Fibroblast of peridontal ligament (primary cell): Measurements from ENCODE around the gene CD34.

ENCODE experiments used
- DNase-seq: peaks from one replicate; pipeline ENCODE4 v3.0.0-alpha.2; 2010; ENCODE audit errors: extremely low read depth

CD34 gene

GRCh38 chr1:207853372-207853757 is 57.6 kb downstream of the CD34 start:
- DNase-seq: no peak

- DNase-seq: no peak
Measured at GRCh38 chr1:207852576-207853371, 58.2 kb downstream of the CD34 start.

- no peak for DNase-seq
Measured at GRCh38 chr1:207851696-207852095, 59.2 kb downstream of the CD34 start.

GRCh38 chr1:207850621-207851407 is 60.1 kb downstream of the CD34 start:
- DNase-seq: no peak

DNA sequence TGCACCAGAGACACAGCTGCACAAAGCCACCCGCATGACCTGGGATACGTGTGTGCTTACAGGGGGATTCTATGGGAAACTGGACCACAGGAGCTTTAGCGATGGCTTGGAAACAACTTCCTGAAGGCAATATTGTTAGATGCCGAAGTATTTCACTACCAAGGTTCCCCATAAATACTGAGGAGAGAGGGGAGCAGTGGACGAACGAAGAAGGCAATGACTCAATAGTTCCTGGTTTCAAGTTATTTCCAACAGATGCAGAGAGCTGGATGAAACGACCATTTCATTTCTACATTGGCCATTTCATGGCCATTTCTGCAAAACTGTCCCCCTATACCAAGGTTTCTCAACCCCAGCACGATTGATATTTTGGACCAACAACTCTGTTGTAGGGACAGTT is 61.3 kb downstream of the CD34 start:
- no peak for DNase-seq

DNA sequence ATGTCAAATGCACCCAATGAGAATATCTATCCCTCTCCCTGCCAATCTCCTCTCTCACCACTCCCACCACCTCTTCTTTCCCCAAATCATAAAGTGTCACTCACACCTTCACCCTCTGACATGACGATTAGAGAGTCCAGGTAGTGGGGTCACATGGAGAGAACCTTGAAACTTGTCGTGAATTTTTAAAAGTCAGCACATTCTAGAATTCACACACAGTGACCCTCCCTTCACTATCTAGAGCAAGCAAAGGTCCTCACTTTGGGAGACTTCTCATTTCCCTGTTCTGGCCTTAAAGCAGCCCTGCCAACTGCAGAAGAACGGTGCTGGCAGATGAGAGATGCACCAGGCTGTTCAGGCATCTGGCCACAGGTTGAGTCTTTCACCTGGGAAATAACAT is 61.9 kb downstream of the CD34 start:
- DNase-seq: no peak

GRCh38 chr1:207848234-207848633 is 62.7 kb downstream of the CD34 start:
- no peak for DNase-seq

GRCh38 chr1:207847116-207847515 is 63.8 kb downstream of the CD34 start:
- DNase-seq: no peak

GRCh38 chr1:207845109-207845508 is 65.8 kb downstream of the CD34 start:
- no peak for DNase-seq

DNA sequence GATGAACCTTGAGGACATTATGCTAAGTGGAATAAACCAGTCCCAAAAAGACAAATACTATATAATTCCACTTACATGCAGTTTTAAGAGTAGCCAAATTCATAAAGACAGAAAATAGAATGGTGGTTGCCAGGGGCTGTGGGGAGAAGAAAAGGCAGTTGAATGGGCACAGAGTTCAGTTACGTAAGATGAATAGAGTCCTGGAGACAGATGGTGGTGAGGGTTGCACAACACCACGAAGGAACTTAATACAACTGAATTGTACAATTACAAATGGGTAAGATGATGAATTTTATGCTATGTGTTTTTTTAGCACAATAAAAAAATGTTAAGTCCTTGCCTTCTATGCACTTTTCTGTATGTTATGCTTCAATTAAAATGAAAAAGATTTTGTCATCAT is 66.6 kb downstream of the CD34 start:
- peak; percentile 74 for DNase-seq

DNA sequence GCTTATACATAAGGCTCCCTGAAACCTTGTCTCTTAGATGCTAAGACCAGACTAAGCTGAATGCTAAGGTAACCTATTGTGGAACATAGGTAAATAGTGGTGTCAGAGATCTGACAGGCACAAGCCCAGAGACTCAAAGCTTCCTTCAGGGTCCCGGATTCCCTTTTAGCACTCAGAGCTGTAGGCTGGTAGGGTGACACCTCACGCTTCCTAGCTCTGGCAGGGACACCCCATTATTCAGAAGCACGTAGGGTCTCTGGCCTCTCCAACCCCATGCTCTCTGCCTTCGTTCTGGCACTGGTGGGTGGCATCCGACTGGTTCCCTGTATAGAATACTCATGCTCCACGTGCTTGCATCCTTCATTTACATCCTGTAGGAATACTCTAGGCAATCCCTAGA is 68.4 kb downstream of the CD34 start:
- DNase-seq: no peak

DNA sequence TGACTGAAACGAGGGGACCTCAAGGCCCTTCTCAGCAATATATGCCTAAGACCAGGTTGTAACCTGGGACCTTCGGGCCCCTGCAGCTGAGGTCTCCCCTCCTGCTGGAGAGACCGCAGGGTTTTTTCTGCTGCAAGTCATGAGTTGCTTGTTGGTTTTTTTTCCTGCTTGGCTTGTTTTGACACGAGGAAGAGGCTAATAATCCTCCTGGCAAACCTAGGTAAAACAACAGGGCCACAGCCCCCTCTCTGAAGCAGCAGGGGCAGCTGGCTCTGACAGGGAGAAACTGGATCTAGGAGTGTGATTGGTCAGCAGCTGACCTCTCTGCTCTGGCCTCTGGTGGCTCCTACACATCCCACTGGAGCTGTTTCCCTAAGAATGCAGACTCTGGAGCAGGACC is 69.0 kb downstream of the CD34 start:
- no peak for DNase-seq

- no peak for DNase-seq
Measured at GRCh38 chr1:207841293-207841692, 69.6 kb downstream of the CD34 start.

DNA sequence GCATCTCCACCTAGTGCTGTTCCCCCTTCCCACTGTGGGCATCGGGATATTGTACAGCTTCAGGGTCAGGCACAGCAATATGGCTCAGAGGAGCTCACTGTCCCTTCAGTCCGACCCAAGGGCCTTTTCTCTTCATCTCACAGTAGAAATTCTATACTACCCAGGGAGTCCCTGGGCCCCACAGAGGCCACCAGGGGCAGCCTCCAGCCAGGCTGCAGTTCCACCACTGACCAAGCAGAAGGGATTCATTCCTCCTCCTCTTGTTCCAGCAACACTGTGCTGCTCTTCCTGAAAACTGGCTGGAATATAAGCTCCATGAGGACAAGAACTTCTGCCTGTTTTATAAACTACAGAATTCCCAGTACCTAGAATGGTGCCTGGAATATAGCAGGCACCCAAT is 70.5 kb downstream of the CD34 start:
- DNase-seq: no peak

GRCh38 chr1:207839083-207839413 is 71.9 kb downstream of the CD34 start:
- DNase-seq: no peak

DNA sequence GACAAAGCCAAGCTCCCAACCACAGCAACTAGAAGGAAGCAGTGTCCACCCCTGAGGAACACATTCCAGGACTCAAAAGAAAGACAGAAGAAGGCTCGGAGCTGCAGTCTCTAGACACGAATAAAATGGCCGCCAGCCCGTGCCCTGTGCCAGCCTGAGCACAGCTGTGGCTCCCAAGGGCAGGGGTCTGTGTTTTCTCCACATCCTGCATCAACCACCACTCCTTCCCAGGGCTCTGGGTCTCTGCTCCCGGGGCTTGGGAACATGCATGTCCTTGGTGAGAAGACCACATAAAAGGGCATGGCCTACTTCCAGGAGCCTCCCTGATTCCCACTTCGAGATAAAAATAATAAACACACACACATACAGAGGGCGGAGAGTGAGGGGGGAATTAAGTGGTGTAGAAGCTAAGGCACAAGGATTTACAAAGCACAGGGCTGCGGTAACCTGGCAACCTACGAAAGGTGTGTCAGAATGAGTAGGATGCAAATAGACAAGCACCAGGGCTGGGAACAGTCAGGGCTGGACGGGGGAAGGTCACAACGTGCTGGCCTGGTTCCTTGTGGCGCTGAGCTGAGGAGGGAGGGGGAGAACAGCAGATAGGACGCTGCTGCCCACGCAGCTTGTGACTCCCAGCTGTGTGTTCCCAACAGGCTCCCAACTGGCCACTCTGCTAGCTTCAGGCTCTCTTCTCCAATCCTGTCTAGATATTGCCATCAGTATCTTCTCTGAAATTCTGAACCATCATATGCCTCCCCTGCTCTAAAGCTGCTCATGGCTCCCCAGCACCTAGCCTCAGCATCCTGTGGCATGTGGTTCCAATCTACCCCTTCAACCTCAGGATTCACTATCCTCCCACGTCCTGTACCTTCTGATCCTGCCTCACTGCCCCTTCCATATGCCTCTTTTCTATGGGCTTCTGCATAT is 72.5 kb downstream of the CD34 start:
- DNase-seq: no peak

DNA sequence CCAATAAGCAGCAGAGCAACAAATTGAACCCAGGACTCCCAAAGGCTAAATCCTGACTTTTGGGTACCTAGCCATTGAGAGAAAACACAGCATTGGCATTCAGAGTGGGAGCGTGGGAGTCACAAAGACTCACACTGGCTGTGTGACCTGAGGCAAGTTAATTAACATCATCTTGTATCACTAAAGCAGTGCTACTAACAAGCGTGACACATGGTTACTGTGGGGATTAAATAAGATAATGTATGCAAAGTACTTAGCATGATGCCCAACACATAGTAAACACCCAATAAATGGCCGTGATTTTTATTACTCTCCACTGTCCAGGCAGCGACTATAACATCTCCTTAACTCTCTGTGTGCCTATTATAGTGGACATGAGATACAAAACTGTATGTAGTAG is 73.3 kb downstream of the CD34 start:
- DNase-seq: no peak

- DNase-seq: no peak
Measured at GRCh38 chr1:207836591-207837347, 74.2 kb downstream of the CD34 start.

- no peak for DNase-seq
Measured at GRCh38 chr1:207835958-207836357, 75.0 kb downstream of the CD34 start.

DNA sequence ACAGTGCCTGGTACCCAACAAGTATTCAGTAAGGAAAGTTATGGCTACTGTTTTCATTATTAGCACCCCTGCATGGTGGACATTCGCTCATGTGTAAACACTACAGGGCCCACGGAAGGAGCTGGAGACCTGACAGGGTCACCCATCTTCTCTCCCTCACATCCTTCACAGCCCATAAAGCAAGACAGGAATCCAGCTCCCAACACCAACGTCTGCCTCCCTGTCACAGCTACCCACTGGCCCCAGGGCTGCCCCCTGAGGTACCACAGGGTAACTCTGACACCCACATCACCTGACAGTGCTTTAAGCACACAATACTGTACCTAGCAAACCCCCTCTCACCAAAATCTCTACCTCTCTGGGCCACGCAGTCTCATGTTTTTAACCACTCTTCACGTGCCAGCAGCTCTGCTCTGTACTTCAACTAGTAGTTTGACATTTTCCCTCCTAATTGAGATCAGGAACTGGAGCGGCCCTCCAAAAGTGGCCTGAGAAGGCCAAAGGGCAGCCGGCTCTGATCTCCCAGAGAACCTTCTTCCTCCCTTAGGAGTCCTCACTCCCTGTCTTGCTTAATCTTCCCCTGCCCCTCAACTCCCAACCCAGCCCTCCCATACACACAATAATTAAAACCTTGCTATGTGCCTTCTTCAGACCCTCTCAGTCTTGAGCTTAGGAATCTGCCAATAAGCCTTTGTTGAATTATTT is 76.8 kb downstream of the CD34 start:
- DNase-seq: no peak

DNA sequence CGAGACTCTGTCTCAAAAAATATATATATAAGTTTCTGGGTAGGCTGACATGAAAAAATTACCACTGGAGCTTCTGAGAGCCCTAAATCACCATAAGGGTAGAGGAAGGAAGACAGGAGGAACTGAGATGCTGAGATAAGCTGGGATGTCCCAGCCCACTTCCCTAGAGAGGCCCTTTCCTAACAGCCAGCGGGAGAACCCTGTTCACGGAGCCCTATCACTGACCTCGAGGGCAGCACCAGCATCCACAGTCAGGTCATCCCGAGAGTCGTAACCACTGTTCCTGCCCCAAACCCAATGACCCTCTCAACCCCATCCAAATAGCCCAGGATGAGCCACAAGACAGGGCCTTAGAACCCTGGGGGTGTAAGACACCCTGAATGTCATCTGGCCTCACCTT is 77.5 kb downstream of the CD34 start:
- no peak for DNase-seq
